Neural progenitor cell (in vitro differentiated cells): ENCODE data around the gene ADAMTSL2. TPM values are rescaled to one million over a fixed set of nuclear protein-coding genes. Genes with fewer than 3 reads are reported as not detected.
A peak's percentile ranks its signal among the peaks of the same experiment; 100 is the strongest.

Source experiments
- DNase-seq: peaks from one replicate; pipeline ENCODE4 v3.0.0-alpha.2; 2016; ENCODE audit warnings: low spot score
- H2AFZ ChIP-seq: fragments of 200-600 bp; sonication (generic); replicated peaks from 2 replicates; pipeline ENCODE4 v1.6.1; 2016; ENCODE audit warnings: antibody characterized with exemption
- H3F3A ChIP-seq: fragments of 200-600 bp; sonication (generic); 2 replicates; pipeline ENCODE4 v1.6.1; 2016; ENCODE audit warnings: antibody characterized with exemption, low read depth
- H3K27ac ChIP-seq: fragments of 200-600 bp; sonication (generic); 2 replicates; pipeline ENCODE4 v1.5.1; 2016; ENCODE audit warnings: mild to moderate bottlenecking
- H3K27me3 ChIP-seq: fragments of 200-600 bp; sonication (generic); 2 replicates; pipeline ENCODE4 v1.6.1; 2016; ENCODE audit warnings: mild to moderate bottlenecking, moderate library complexity
- H3K36me3 ChIP-seq: fragments of 200-600 bp; sonication (generic); 2 replicates; pipeline ENCODE4 v1.5.1; 2016
- H3K4me1 ChIP-seq: fragments of 200-600 bp; sonication (generic); 2 replicates; pipeline ENCODE4 v1.6.1; 2016; ENCODE audit warnings: mixed run types
- H3K4me2 ChIP-seq: fragments of 200-600 bp; sonication (generic); 2 replicates; pipeline ENCODE4 v1.6.1; 2016
- H3K4me3 ChIP-seq: fragments of 200-600 bp; sonication (generic); 2 replicates; pipeline ENCODE4 v1.5.1; 2016
- H3K79me2 ChIP-seq: fragments of 200-600 bp; sonication (generic); 2 replicates; pipeline ENCODE4 v1.6.1; 2016; ENCODE audit warnings: low read depth
- H3K9ac ChIP-seq: fragments of 200-600 bp; sonication (generic); 2 replicates; pipeline ENCODE4 v1.6.1; 2016
- H3K9me3 ChIP-seq: fragments of 200-600 bp; sonication (generic); 2 replicates; pipeline ENCODE4 v1.5.1; 2016; ENCODE audit warnings: low read depth
- H4K20me1 ChIP-seq: fragments of 200-600 bp; sonication (generic); 2 replicates; pipeline ENCODE4 v1.6.1; 2016; ENCODE audit warnings: low read depth
- H3K27ac Mint-ChIP-seq: 3 replicates; pipeline ENCODE4 v1.8.0; 2021; ENCODE audit warnings: mixed read lengths
- H3K27me3 Mint-ChIP-seq: 2 replicates; pipeline ENCODE4 v1.8.0; 2022; ENCODE audit warnings: low read depth, mild to moderate bottlenecking, inconsistent platforms, moderate library complexity, mixed read lengths; ENCODE audit not compliant: insufficient read depth
- H3K36me3 Mint-ChIP-seq: 3 replicates; pipeline ENCODE4 v1.8.0; 2021; ENCODE audit warnings: mixed read lengths
- H3K4me1 Mint-ChIP-seq: 3 replicates; pipeline ENCODE4 v1.8.0; 2021; ENCODE audit warnings: mixed read lengths
- H3K4me3 Mint-ChIP-seq: 3 replicates; pipeline ENCODE4 v1.8.0; 2021; ENCODE audit warnings: mild to moderate bottlenecking, moderate library complexity, mixed read lengths
- H3K9me3 Mint-ChIP-seq: 3 replicates; pipeline ENCODE4 v1.8.0; 2020; ENCODE audit warnings: mixed read lengths
- EZH2 ChIP-seq: fragments of 200-600 bp; sonication (generic); IDR thresholded peaks from 2 replicates; pipeline ENCODE4 v1.6.1; 2017; ENCODE audit warnings: antibody characterized with exemption, mild to moderate bottlenecking, moderate library complexity
- EZH2phosphoT487 ChIP-seq: fragments of 200-600 bp; sonication (generic); IDR thresholded peaks from 2 replicates; pipeline ENCODE4 v1.6.1; 2017; ENCODE audit warnings: antibody characterized with exemption
- total RNA-seq: library from RNA; depleted of rRNA; stranded (reverse); fragments of >200 nt; gene quantifications from 2 replicates; pipeline ENCODE4 v1.2.3, GENCODE V29; 2015; ENCODE audit warnings: low replicate concordance
- TF ChIP-seq, protein P1 (sequence below): fragments of 200-600 bp; sonication (generic); IDR thresholded peaks from 2 replicates; pipeline ENCODE4 v1.5.1; 2017; ENCODE audit warnings: antibody characterized with exemption, mild to moderate bottlenecking

ADAMTSL2 gene
- total RNA-seq, 1 donor from 2014 or later, result 0.30 TPM

DNA sequence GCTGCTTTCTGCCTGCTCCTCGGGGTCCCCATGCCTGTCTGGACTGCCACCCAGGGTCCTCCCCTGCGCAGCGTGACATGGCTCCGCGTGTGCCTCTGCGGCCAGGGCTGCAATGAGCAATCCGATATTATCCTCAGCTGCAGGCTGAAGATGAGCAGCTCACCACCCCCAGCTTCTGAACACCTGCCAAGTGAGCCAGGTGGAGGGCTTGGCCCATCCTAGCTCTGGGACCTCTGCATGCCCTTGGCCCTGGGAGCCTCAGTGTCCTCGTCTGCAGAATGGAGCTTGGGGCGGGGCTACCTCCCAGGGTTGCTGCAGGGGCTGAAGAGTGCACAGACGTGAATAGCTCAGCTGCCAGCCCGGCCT is 5.6 kb upstream of the ADAMTSL2 start:
- Histone ChIP-seq H3K79me2 (no peaks in the 10 kb centered on the region), H3K9ac (no peak overlapping the region), H4K20me1 (no peaks in the 10 kb centered on the region), H2AFZ (no peak overlapping the region), H3K27me3 (peaks cover 8% of the 10 kb centered on the region), H3K4me2 (no peak overlapping the region), H3K27ac (no peak overlapping the region), H3K36me3 (no peaks in the 10 kb centered on the region), H3K9me3 (no peaks in the 10 kb centered on the region), H3F3A (peaks cover 6% of the 10 kb centered on the region), H3K4me1 (peaks cover 32% of the 10 kb centered on the region), H3K4me3 (no peak overlapping the region)
- DNase-seq, result no peak
- no peaks in the 10 kb centered on the region for H3K9me3 Mint-ChIP-seq
- H3K4me1 Mint-ChIP-seq, result peaks cover 49% of the 10 kb centered on the region
- no peak overlapping the region for H3K4me3 Mint-ChIP-seq
- H3K36me3 Mint-ChIP-seq, result no peaks in the 10 kb centered on the region
- no peak for TF ChIP-seq EZH2
- no peak overlapping the region for H3K27ac Mint-ChIP-seq
- H3K27me3 Mint-ChIP-seq, result peaks cover 8% of the 10 kb centered on the region

DNA sequence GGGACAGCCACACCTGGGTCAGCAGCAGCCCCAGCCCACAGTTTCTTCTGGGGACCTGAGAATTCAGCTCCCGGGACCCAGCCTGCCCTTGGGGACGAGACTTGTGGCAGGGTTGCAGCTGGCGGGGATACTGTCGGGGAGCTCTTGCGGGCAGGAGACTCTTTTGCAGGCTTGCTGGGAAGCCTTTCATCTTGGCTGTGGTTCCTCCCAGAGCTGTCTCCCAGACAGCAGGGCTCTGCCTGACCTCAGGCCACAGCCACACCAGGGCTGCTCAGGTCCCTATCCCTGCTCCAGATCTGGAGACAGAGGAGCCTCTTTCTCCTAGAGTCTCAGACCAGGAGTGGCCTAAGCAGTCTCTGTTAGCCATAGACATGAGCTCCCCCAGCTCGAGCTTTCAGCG is 5.0 kb upstream of the ADAMTSL2 start:
- H2AFZ ChIP-seq, result no peak overlapping the region
- peaks cover 6% of the 10 kb centered on the region for H3F3A ChIP-seq
- no peak overlapping the region for H3K4me3 Mint-ChIP-seq
- H3K79me2 ChIP-seq, result no peaks in the 10 kb centered on the region
- no peak for TF ChIP-seq EZH2phosphoT487
- TF ChIP-seq, protein P1, sequence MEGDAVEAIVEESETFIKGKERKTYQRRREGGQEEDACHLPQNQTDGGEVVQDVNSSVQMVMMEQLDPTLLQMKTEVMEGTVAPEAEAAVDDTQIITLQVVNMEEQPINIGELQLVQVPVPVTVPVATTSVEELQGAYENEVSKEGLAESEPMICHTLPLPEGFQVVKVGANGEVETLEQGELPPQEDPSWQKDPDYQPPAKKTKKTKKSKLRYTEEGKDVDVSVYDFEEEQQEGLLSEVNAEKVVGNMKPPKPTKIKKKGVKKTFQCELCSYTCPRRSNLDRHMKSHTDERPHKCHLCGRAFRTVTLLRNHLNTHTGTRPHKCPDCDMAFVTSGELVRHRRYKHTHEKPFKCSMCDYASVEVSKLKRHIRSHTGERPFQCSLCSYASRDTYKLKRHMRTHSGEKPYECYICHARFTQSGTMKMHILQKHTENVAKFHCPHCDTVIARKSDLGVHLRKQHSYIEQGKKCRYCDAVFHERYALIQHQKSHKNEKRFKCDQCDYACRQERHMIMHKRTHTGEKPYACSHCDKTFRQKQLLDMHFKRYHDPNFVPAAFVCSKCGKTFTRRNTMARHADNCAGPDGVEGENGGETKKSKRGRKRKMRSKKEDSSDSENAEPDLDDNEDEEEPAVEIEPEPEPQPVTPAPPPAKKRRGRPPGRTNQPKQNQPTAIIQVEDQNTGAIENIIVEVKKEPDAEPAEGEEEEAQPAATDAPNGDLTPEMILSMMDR, result no peak
- TF ChIP-seq EZH2, result no peak
- H3K27me3 ChIP-seq, result peaks cover 14% of the 10 kb centered on the region
- no peaks in the 10 kb centered on the region for H4K20me1 ChIP-seq
- H3K27me3 Mint-ChIP-seq, result peaks cover 10% of the 10 kb centered on the region
- no peaks in the 10 kb centered on the region for H3K9me3 ChIP-seq
- no peak for DNase-seq
- peak overlapping the region; percentile 44 for H3K27ac Mint-ChIP-seq
- peaks cover 51% of the 10 kb centered on the region for H3K4me1 Mint-ChIP-seq
- H3K9ac ChIP-seq, result no peak overlapping the region
- peaks cover 38% of the 10 kb centered on the region for H3K4me1 ChIP-seq
- no peaks in the 10 kb centered on the region for H3K36me3 ChIP-seq
- no peak overlapping the region for H3K27ac ChIP-seq
- no peak overlapping the region for H3K4me2 ChIP-seq
- H3K36me3 Mint-ChIP-seq, result no peaks in the 10 kb centered on the region
- H3K4me3 ChIP-seq, result no peak overlapping the region
- no peaks in the 10 kb centered on the region for H3K9me3 Mint-ChIP-seq

DNA sequence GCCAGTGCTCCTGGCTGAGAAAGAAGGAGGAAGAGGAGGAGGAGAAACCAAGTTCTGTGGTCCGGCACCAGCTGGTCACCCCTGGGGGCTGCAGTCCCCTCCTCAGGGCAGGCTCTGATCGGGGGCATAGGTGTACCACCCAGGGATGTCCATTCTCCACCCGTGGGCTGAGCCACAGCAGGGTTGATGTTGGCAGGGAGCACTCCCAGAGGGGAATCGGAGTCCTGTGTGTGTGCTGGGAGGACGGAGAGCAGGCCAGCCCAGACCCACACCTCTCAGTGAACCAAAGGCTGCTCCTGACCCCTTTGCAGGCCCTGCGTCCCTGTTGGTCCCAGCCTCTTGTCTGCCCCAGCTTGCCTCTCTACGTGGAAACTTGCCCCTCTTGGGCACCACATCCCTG is 4.6 kb upstream of the ADAMTSL2 start:
- Mint-ChIP-seq H3K4me1 (peaks cover 51% of the 10 kb centered on the region), H3K36me3 (no peaks in the 10 kb centered on the region), H3K27ac (peak overlapping the region; percentile 44), H3K4me3 (no peak overlapping the region), H3K27me3 (peaks cover 10% of the 10 kb centered on the region), H3K9me3 (no peaks in the 10 kb centered on the region)
- Histone ChIP-seq H3K9ac (no peak overlapping the region), H3K79me2 (no peaks in the 10 kb centered on the region), H3K27me3 (peaks cover 18% of the 10 kb centered on the region), H3K27ac (no peak overlapping the region), H2AFZ (no peak overlapping the region), H3K4me2 (no peak overlapping the region), H3K4me3 (no peak overlapping the region), H3K9me3 (no peaks in the 10 kb centered on the region), H3K4me1 (peaks cover 43% of the 10 kb centered on the region), H3F3A (peaks cover 6% of the 10 kb centered on the region), H3K36me3 (no peaks in the 10 kb centered on the region), H4K20me1 (no peaks in the 10 kb centered on the region)
- TF ChIP-seq EZH2 (no peak), EZH2phosphoT487 (no peak)
- TF ChIP-seq, protein P1, result no peak
- no peak for DNase-seq

DNA sequence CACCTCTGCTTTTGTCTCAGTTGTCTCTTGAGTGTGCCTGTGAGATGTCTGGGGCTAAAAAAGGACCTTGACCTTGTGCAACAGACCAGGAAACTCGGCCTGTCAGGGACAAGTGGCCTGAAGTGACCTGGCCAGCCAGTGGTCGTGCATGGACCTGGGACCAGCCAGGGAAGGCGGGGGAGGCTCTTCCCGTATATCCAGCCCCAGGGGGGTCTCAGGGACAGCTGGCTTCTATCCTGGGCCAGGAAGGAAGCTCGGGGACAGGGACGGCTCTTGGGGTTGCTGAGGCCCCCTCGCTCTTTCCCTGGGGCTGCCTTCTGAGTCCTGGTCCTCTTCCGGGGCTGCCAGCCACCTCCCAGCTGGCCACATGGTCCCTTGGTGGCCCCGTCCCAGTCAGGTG is 3.2 kb upstream of the ADAMTSL2 start:
- H3K27me3 Mint-ChIP-seq, result peaks cover 10% of the 10 kb centered on the region
- no peak overlapping the region for H3K4me3 ChIP-seq

More for the DNA sequence above, 3.2 kb upstream of the ADAMTSL2 start:
- no peak overlapping the region for H3K9ac ChIP-seq
- H3K36me3 ChIP-seq, result no peaks in the 10 kb centered on the region
- no peak overlapping the region for H3K4me2 ChIP-seq
- DNase-seq, result no peak
- H3K4me3 Mint-ChIP-seq, result no peak overlapping the region
- H3K79me2 ChIP-seq, result no peaks in the 10 kb centered on the region
- TF ChIP-seq EZH2phosphoT487 (no peak), EZH2 (no peak)
- TF ChIP-seq, protein P1, result no peak
- H3K4me1 ChIP-seq, result peaks cover 43% of the 10 kb centered on the region
- H3K27ac Mint-ChIP-seq, result no peak overlapping the region
- no peak overlapping the region for H3K27ac ChIP-seq
- H4K20me1 ChIP-seq, result no peaks in the 10 kb centered on the region
- H3K9me3 Mint-ChIP-seq, result no peaks in the 10 kb centered on the region
- no peak overlapping the region for H2AFZ ChIP-seq
- H3F3A ChIP-seq, result peaks cover 6% of the 10 kb centered on the region
- H3K36me3 Mint-ChIP-seq, result no peaks in the 10 kb centered on the region
- H3K27me3 ChIP-seq, result peaks cover 21% of the 10 kb centered on the region
- H3K4me1 Mint-ChIP-seq, result peaks cover 49% of the 10 kb centered on the region
- H3K9me3 ChIP-seq, result no peaks in the 10 kb centered on the region
